Mesendoderm (in vitro differentiated cells): ENCODE results near the gene DHDDS.
"Not testable (repeated sequence)": the region's sequence is repeated elsewhere in the genome, so short reads cannot be mapped to it uniquely, and the experiment has no call there.

Experiments used
- DNase-seq: peaks from one replicate; pipeline ENCODE4 v3.0.0; 2013
- H2AK5ac ChIP-seq: 2 replicates; pipeline ENCODE4 v1.6.1; 2013; ENCODE audit warnings: low read length, inconsistent platforms
- H2BK120ac ChIP-seq: 2 replicates; pipeline ENCODE4 v1.6.1; 2013; ENCODE audit warnings: low read depth, mild to moderate bottlenecking, low read length, moderate library complexity, mixed read lengths
- H2BK15ac ChIP-seq: replicated peaks from 2 replicates; pipeline ENCODE4 v1.6.1; 2013; ENCODE audit warnings: low read depth, mild to moderate bottlenecking, moderate library complexity
- H2BK5ac ChIP-seq: 2 replicates; pipeline ENCODE4 v1.6.1; 2013; ENCODE audit warnings: low read length, inconsistent platforms
- H3K18ac ChIP-seq: 2 replicates; pipeline ENCODE4 v1.6.1; 2013; ENCODE audit warnings: mild to moderate bottlenecking, low read length, mixed read lengths
- H3K23ac ChIP-seq: one replicate; pipeline ENCODE4 v1.6.1; 2013; ENCODE audit warnings: low read length
- H3K27ac ChIP-seq: 2 replicates; pipeline ENCODE4 v1.5.1; 2013; ENCODE audit warnings: low read depth, mild to moderate bottlenecking, inconsistent platforms, low read length, moderate library complexity
- H3K27me3 ChIP-seq: 2 replicates; pipeline ENCODE4 v1.6.1; 2013; ENCODE audit warnings: low read length, control low read depth, mild to moderate bottlenecking, inconsistent platforms; ENCODE audit not compliant: insufficient read depth, poor library complexity
- H3K36me3 ChIP-seq: 2 replicates; pipeline ENCODE4 v1.6.1; 2013; ENCODE audit warnings: low read length, inconsistent platforms; ENCODE audit not compliant: control insufficient read depth, insufficient read depth
- H3K4ac ChIP-seq: one replicate; pipeline ENCODE4 v1.6.1; 2013; ENCODE audit warnings: low read depth, mild to moderate bottlenecking, low read length, moderate library complexity
- H3K4me1 ChIP-seq: 2 replicates; pipeline ENCODE4 v1.6.1; 2013; ENCODE audit warnings: low read depth, low read length, inconsistent platforms; ENCODE audit not compliant: control insufficient read depth
- H3K4me2 ChIP-seq: 2 replicates; pipeline ENCODE4 v1.6.1; 2013; ENCODE audit warnings: low read length
- H3K4me3 ChIP-seq: 2 replicates; pipeline ENCODE4 v1.5.1; 2013; ENCODE audit warnings: mild to moderate bottlenecking, low read length
- H3K56ac ChIP-seq: one replicate; pipeline ENCODE4 v1.6.1; 2013; ENCODE audit warnings: low read length
- H3K79me1 ChIP-seq: 2 replicates; pipeline ENCODE4 v1.6.1; 2013; ENCODE audit warnings: low read length, inconsistent platforms
- H3K79me2 ChIP-seq: 2 replicates; pipeline ENCODE4 v1.6.1; 2013; ENCODE audit warnings: mild to moderate bottlenecking, low read length; ENCODE audit not compliant: control insufficient read depth, insufficient read depth
- H3K9ac ChIP-seq: 2 replicates; pipeline ENCODE4 v1.6.1; 2013; ENCODE audit warnings: low read length, inconsistent platforms
- H4K5ac ChIP-seq: one replicate; pipeline ENCODE4 v1.6.1; 2013; ENCODE audit warnings: low read length
- H4K8ac ChIP-seq: one replicate; pipeline ENCODE4 v1.6.1; 2013; ENCODE audit warnings: low read depth, mild to moderate bottlenecking, control low read depth, low read length, moderate library complexity
- WGBS: extraction: QIAGEN DNeasy Blood & Tissue Kit; methylation state at CpG from one replicate; pipeline ENCODE4 v1.1.7; 2013; ENCODE audit warnings: low lambda C conversion rate, missing lambda C conversion rate; ENCODE audit not compliant: insufficient coverage; ENCODE audit errors: extremely low coverage; 5-methylcytosine and 5-hydroxymethylcytosine counted together

Gene DHDDS

GRCh38 chr1:26498894-26499293, 66.8 kb downstream of the DHDDS start:
- no peaks in the 10 kb centered on the region for H3K79me1 ChIP-seq
- no peak overlapping the region for H3K4me3 ChIP-seq
- no peaks in the 10 kb centered on the region for H3K79me2 ChIP-seq
- H3K4me2 ChIP-seq = no peak overlapping the region
- H3K4me1 ChIP-seq = no peaks in the 10 kb centered on the region
- H3K36me3 ChIP-seq = no peaks in the 10 kb centered on the region
- no peak overlapping the region for H3K18ac ChIP-seq
- H3K9ac ChIP-seq = no peak overlapping the region
- H2BK120ac ChIP-seq = no peak overlapping the region
- H2BK5ac ChIP-seq = no peak overlapping the region
- H3K56ac ChIP-seq = no peak overlapping the region
- no peak overlapping the region for H2BK15ac ChIP-seq
- H3K4ac ChIP-seq = no peak overlapping the region
- DNase-seq = no peak
- no peaks in the 10 kb centered on the region for H3K27me3 ChIP-seq
- H3K23ac ChIP-seq = no peak overlapping the region
- H2AK5ac ChIP-seq = no peak overlapping the region
- no peak overlapping the region for H3K27ac ChIP-seq
- H4K8ac ChIP-seq = no peak overlapping the region
- no CpG with 5 or more reads among the region's 7 CpGs for WGBS
- H4K5ac ChIP-seq = no peak overlapping the region

- Histone ChIP-seq H2BK15ac (no peak overlapping the region), H2BK120ac (no peak overlapping the region), H3K79me2 (no peaks in the 10 kb centered on the region), H3K36me3 (no peaks in the 10 kb centered on the region), H3K4me1 (no peaks in the 10 kb centered on the region), H2AK5ac (no peak overlapping the region), H3K56ac (peak overlapping the region; percentile 94), H3K27ac (peak overlapping the region; percentile 56), H3K4me3 (peak overlapping the region; percentile 75), H3K18ac (peak overlapping the region; percentile 51), H2BK5ac (no peak overlapping the region), H3K4ac (peak overlapping the region; percentile 82), H3K27me3 (no peaks in the 10 kb centered on the region), H4K8ac (peak overlapping the region; percentile 95), H4K5ac (no peak overlapping the region), H3K9ac (peak overlapping the region; percentile 89), H3K4me2 (peak overlapping the region; percentile 78), H3K79me1 (no peaks in the 10 kb centered on the region), H3K23ac (peak overlapping the region; percentile 45)
- DNase-seq = peak; percentile 80
- WGBS = no CpG with 5 or more reads among the region's 74 CpGs
Measured at GRCh38 chr1:26500488-26501175, 68.5 kb downstream of the DHDDS start.

- not testable (repeated sequence) for H3K9ac ChIP-seq, H2AK5ac ChIP-seq, H3K79me1 ChIP-seq, H2BK15ac ChIP-seq, H3K23ac ChIP-seq, H3K56ac ChIP-seq, H3K4me2 ChIP-seq, H3K27me3 ChIP-seq, H2BK120ac ChIP-seq, H3K4ac ChIP-seq, H4K8ac ChIP-seq, H3K27ac ChIP-seq, H2BK5ac ChIP-seq, DNase-seq, H3K4me1 ChIP-seq, H3K4me3 ChIP-seq, H3K79me2 ChIP-seq, H3K36me3 ChIP-seq, H4K5ac ChIP-seq, H3K18ac ChIP-seq
- WGBS = no CpG with 5 or more reads among the region's 2 CpGs
Measured at GRCh38 chr1:26510711-26511110, 78.6 kb downstream of the DHDDS start.

- H4K5ac ChIP-seq, H3K9ac ChIP-seq, H3K27ac ChIP-seq, H3K79me2 ChIP-seq, H3K4me2 ChIP-seq, H3K4me1 ChIP-seq, H2BK15ac ChIP-seq, H3K18ac ChIP-seq, H3K23ac ChIP-seq, H2BK120ac ChIP-seq, H3K56ac ChIP-seq, H2AK5ac ChIP-seq, H3K4ac ChIP-seq, H3K36me3 ChIP-seq, DNase-seq, H4K8ac ChIP-seq, H3K27me3 ChIP-seq, H2BK5ac ChIP-seq, H3K4me3 ChIP-seq, H3K79me1 ChIP-seq: not testable (repeated sequence)
- no CpG with 5 or more reads among the region's 4 CpGs for WGBS
Measured at GRCh38 chr1:26515836-26516235, 83.7 kb downstream of the DHDDS start.

- no peak overlapping the region for H2BK120ac ChIP-seq
- no peak overlapping the region for H3K4me2 ChIP-seq
- no peak for DNase-seq
- H3K9ac ChIP-seq = no peak overlapping the region
- H4K5ac ChIP-seq = no peak overlapping the region
- H2AK5ac ChIP-seq = no peak overlapping the region
- no peaks in the 10 kb centered on the region for H3K79me1 ChIP-seq
- no peak overlapping the region for H3K4ac ChIP-seq
- H2BK15ac ChIP-seq = no peak overlapping the region
- H3K36me3 ChIP-seq = no peaks in the 10 kb centered on the region
- WGBS = no CpG with 5 or more reads among the region's 4 CpGs
- no peak overlapping the region for H3K56ac ChIP-seq
- H3K4me1 ChIP-seq = no peaks in the 10 kb centered on the region
- H3K23ac ChIP-seq = no peak overlapping the region
- H3K4me3 ChIP-seq = no peak overlapping the region
- H2BK5ac ChIP-seq = no peak overlapping the region
- H3K79me2 ChIP-seq = no peaks in the 10 kb centered on the region
- no peaks in the 10 kb centered on the region for H3K27me3 ChIP-seq
- no peak overlapping the region for H3K27ac ChIP-seq
- no peak overlapping the region for H4K8ac ChIP-seq
- H3K18ac ChIP-seq = no peak overlapping the region
Measured at GRCh38 chr1:26516987-26517765, 85.1 kb downstream of the DHDDS start.
